GM23248 (cell line): ENCODE measurements around the gene HSPBP1.

Source experiments
- EZH2 ChIP-seq: fragments of 200-600 bp; sonication (generic); IDR thresholded peaks from 2 replicates; pipeline ENCODE4 v1.6.1; 2018; ENCODE audit warnings: antibody characterized with exemption, mild to moderate bottlenecking; ENCODE audit not compliant: insufficient read depth, poor library complexity, severe bottlenecking
- EZH2phosphoT487 ChIP-seq: fragments of 200-600 bp; sonication (generic); IDR thresholded peaks from 2 replicates; pipeline ENCODE4 v1.6.1; 2018; ENCODE audit warnings: antibody characterized with exemption, moderate library complexity, mild to moderate bottlenecking, low read depth; ENCODE audit not compliant: insufficient read depth

DNA sequence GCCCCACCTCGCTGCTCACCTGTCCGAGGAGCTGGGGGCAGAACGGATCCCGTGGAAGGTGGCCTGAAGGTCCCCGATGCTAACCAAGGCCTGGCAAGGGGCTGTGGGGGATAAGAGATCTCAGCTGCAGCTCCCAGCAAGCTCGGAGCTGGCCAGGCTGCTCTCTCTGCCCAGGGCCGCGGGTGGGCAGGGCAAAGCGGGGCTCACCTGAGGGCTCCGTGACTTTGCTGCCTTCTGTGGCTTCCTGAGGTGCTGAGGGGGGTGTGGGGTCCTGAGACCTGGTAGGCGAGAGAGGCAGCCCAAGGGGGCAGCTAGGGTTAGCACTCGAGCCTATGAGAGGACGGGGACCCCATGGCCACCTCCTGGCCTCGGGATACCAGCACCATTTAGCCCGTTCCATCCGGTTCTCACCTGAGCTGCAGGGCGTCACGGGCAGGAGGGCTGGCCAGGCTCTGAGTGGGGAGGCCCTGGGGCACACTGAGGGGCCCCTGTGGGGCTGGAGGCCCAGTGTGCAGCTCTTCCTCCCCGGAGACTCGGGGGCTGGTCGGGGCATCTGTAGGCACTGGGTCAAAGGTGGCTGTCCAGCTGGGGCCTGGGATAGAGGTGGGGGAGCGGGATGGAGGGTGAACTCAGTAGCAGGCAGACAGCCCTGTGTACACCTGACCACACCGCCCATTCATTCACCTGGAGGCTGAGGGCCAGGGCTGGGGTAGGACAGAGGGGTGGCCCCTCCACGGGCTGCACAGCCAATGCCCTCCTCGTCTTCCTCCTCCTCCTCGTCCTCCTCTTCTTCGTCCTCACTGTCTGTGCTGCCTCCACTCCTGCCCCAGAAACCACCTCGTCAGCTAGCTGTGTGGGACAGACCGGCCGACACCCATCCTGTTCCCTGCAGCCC, 48.3 kb downstream of the HSPBP1 start:
- TF ChIP-seq EZH2phosphoT487 (no peak), EZH2 (no peak)
